K562 (cell line): ENCODE data around the gene MBD5. TPM values are rescaled to one million over a fixed set of nuclear protein-coding genes. Genes with fewer than 3 reads are reported as not detected.

Experiments
- ATAC-seq: fragments of 200-7000 bp; cut with Tn5 transposase; 3 replicates; pipeline ENCODE4 v1.9.1; 2020; ENCODE audit warnings: moderate library complexity
- BruUV-seq: library from RNA; stranded (reverse); fragments of 400-500 nt; replicated peaks from 2 replicates; lab custom pipeline; 2021; lab: Mats Ljungman, UMichigan
- CTCF ChIA-PET: fragments of 300-600 bp; formaldehyde crosslinking; extraction: SDS; loops from one replicate; lab custom pipeline; 2021; ENCODE audit warnings: low intra/inter-chr PET ratio; lab: Yijun Ruan, JAX
- POLR2A ChIA-PET: fragments of 300-600, 350-650 bp; sonication (Branson Sonifier 250); formaldehyde crosslinking; extraction: SDS; loops from one replicate; lab custom pipeline; 2021; ENCODE audit warnings: antibody characterized with exemption, inconsistent platforms; lab: Yijun Ruan, JAX
- DNase-seq, 4 experiments: peaks; one replicate each; pipeline versions ENCODE4 v3.0.0 to v3.0.0-alpha.2; 2011 to 2018; ENCODE audit warnings: low spot score in 3 of 4, mixed read lengths in 3 of 4; ENCODE audit errors: extremely low read depth in 1 of 4
- FAIRE-seq: peaks from 2 replicates; lab custom pipeline; 2011; peaks lifted over from hg19 to GRCh38; lab: Jason Lieb, UNC
- H2AFZ ChIP-seq: 2 replicates; pipeline ENCODE4 v1.6.0; 2011; ENCODE audit warnings: low read depth, low read length, control low read depth, inconsistent platforms
- H3K27ac ChIP-seq: fragments of 200-600 bp; 3 replicates; pipeline ENCODE4 v1.8.0; 2011; ENCODE audit warnings: low read depth, mild to moderate bottlenecking, control low read depth, inconsistent platforms, low read length, moderate library complexity, mixed read lengths; ENCODE audit errors: extremely low read depth
- H3K27me3 ChIP-seq, 2 experiments: fragments of 300-600 bp in 1 of 2; 2 replicates in 1 of 2; 3 replicates in 1 of 2; pipeline versions ENCODE4 v1.6.0 to v1.8.0; 2011; ENCODE audit warnings: inconsistent platforms in 2 of 2, low read length in 2 of 2, mild to moderate bottlenecking in 1 of 2, mixed read lengths in 1 of 2, moderate library complexity in 1 of 2; ENCODE audit not compliant: control insufficient read depth in 2 of 2, insufficient read depth in 2 of 2
- H3K36me3 ChIP-seq: fragments of 300-600 bp; 3 replicates; pipeline ENCODE4 v1.8.0; 2011; ENCODE audit warnings: mild to moderate bottlenecking, low read length, inconsistent platforms; ENCODE audit not compliant: control insufficient read depth, insufficient read depth
- H3K4me1 ChIP-seq, 2 experiments: fragments of 200-600 bp in 1 of 2; replicated peaks in 1 of 2; 2 replicates in 1 of 2; 3 replicates in 1 of 2; pipeline versions ENCODE4 v1.5.1 to v1.8.0; 2011; ENCODE audit warnings: inconsistent platforms in 2 of 2, low read length in 2 of 2, mild to moderate bottlenecking in 1 of 2, mixed read lengths in 1 of 2, moderate library complexity in 1 of 2; ENCODE audit not compliant: control insufficient read depth in 2 of 2, insufficient read depth in 2 of 2
- H3K4me2 ChIP-seq: 2 replicates; pipeline ENCODE4 v1.6.1; 2011; ENCODE audit warnings: low read length, control low read depth, inconsistent platforms, mixed read lengths; ENCODE audit not compliant: insufficient read depth
- H3K4me3 ChIP-seq: fragments of 200-600 bp; sonication (generic), shearing (Covaris generic); 2 replicates; pipeline ENCODE4 v1.5.1; 2016; ENCODE audit warnings: control low read depth, inconsistent platforms
- H3K79me2 ChIP-seq: fragments of 200-600 bp; 3 replicates; pipeline ENCODE4 v1.8.0; 2011; ENCODE audit warnings: low read length, inconsistent platforms; ENCODE audit not compliant: control insufficient read depth, insufficient read depth
- H3K9ac ChIP-seq, 2 experiments: 2 replicates each; pipeline versions ENCODE4 v1.6.0 to v1.6.1; 2011; ENCODE audit warnings: low read depth in 2 of 2, low read length in 2 of 2, control low read depth in 1 of 2, inconsistent platforms in 1 of 2, mild to moderate bottlenecking in 1 of 2, mixed read lengths in 1 of 2; ENCODE audit not compliant: insufficient read depth in 1 of 2
- H3K9me1 ChIP-seq: one replicate; pipeline ENCODE4 v1.6.0; 2011; ENCODE audit warnings: inconsistent platforms, mild to moderate bottlenecking, low read length, moderate library complexity; ENCODE audit not compliant: control insufficient read depth, insufficient read depth
- H3K9me3 ChIP-seq: replicated peaks from 2 replicates; pipeline ENCODE4 v1.5.1; 2011; ENCODE audit warnings: low read depth, low read length, inconsistent platforms; ENCODE audit not compliant: control insufficient read depth, insufficient read depth
- H4K20me1 ChIP-seq: replicated peaks from 2 replicates; pipeline ENCODE4 v1.6.1; 2011; ENCODE audit warnings: low read length, inconsistent platforms, mixed read lengths; ENCODE audit not compliant: control insufficient read depth, insufficient read depth
- BRD4 ChIP-seq: fragments of 200-600 bp; sonication (generic); IDR thresholded peaks from 2 replicates; pipeline ENCODE4 v1.6.1; 2017; ENCODE audit warnings: inconsistent platforms
- EP300 ChIP-seq: IDR thresholded peaks from 2 replicates; pipeline ENCODE4 v1.6.1; 2012; ENCODE audit warnings: low read length, improper control_type of control experiment
- KLF16 ChIP-seq: IDR thresholded peaks from 2 replicates; pipeline ENCODE4 v1.6.1; 2016; ENCODE audit warnings: antibody characterized with exemption
- SRSF7 ChIP-seq: fragments of 200-400 bp; formaldehyde crosslinking; optimal IDR thresholded peaks from 2 replicates; pipeline ENCODE3; 2017; ENCODE audit warnings: mild to moderate bottlenecking, low read depth, low read length
- TARDBP ChIP-seq: fragments of 450-650 bp; IDR thresholded peaks from 2 replicates; pipeline ENCODE4 v1.6.1; 2016
- WHSC1 ChIP-seq: IDR thresholded peaks from one replicate; pipeline ENCODE4 v1.6.1; 2012; ENCODE audit warnings: low read length, control low read depth, inconsistent platforms
- ZFP1 ChIP-seq: fragments of 450-650 bp; formaldehyde crosslinking; IDR thresholded peaks from 2 replicates; pipeline ENCODE4 v1.4.0; 2020; ENCODE audit warnings: mild to moderate bottlenecking, mixed read lengths
- WGBS: fragments of 100-300 bp; shearing (Covaris generic); methylation state at CpG from one replicate; pipeline ENCODE4 v1.1.6; 2016; ENCODE audit warnings: low coverage, mixed read lengths; ENCODE audit not compliant: insufficient coverage; ENCODE audit errors: missing lambda C conversion rate; 5-methylcytosine and 5-hydroxymethylcytosine counted together
- in situ Hi-C: fragments of 300-500 bp; cut with MboI; formaldehyde crosslinking; loops from 4 replicates; pipeline ENCODE4 v1.15.0; 2018; ENCODE audit warnings: inconsistent platforms, mixed read lengths
- intact Hi-C: fragments of 100-400 bp; cut with micrococcal nuclease; formaldehyde crosslinking; loops from 2 replicates; pipeline ENCODE4 v1.14.2; 2022
- polyA plus RNA-seq, 8 experiments: library from polyadenylated mRNA; depleted of rRNA in 4 of 8; stranded (reverse) in 5 of 8; unstranded in 3 of 8; fragments of >200 nt; fragmentation: Nextera tagmentation in 2 of 8; fragmentation: Illumina TruSeq in 1 of 8; extraction: Ambion mirVana in 2 of 8; extraction: Trizol in 1 of 8; gene quantifications; 2 replicates each; pipeline versions ENCODE4 v1.2.1 to v1.2.3, GENCODE V29; 2011 to 2014; ENCODE audit warnings: inconsistent platforms in 1 of 8, missing spikeins in 1 of 8
- total RNA-seq, 7 experiments: library from RNA; depleted of rRNA in 6 of 7; stranded (reverse); fragments of >200 nt in 6 of 7; fragmentation: Illumina TruSeq in 2 of 7; extraction: Trizol in 2 of 7; gene quantifications; 2 replicates each; pipeline versions ENCODE4 v1.2.1 to v1.2.3, GENCODE V29; 2011 to 2021; ENCODE audit warnings: low replicate concordance in 1 of 7
- TF ChIP-seq, protein P1 (sequence below): fragments of 150-350 bp; IDR thresholded peaks from 2 replicates; pipeline ENCODE4 v1.6.1; 2014; ENCODE audit warnings: low read depth, mild to moderate bottlenecking, low read length, borderline replicate concordance

The MBD5 gene
- total and polyA plus RNA-seq, 9 of the 15 experiments (the other 6 are each of a cell fraction or from before 2014, with no cell fraction given), result 3.4 to 14.5 (median 9.0) TPM

DNA sequence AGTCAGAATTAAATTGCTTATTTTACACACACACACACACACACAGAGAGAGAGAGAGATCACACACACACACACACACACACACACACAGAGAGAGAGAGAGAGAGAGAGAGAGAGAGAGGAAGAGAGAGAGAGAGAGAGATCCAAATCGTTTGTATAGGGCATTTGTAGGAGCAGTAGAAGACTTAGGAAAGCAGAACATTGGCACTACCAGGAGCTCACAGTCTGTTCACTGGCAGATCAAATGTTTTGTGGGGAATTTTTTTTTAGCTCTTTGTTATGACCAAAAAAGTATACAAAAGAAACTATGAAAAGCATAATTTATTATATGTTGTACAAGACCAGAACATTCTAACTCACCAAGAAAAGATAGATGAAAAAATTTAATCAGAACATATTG lies 81.8 kb downstream of the MBD5 start:
- FAIRE-seq (no peak), DNase-seq (no peak), ATAC-seq (no peak)
- H3K27ac ChIP-seq, result no peak overlapping the region
- H3K4me2 ChIP-seq, result no peak overlapping the region
- in situ Hi-C loops, result no loop called here
- H3K9me3 ChIP-seq, result no peaks in the 10 kb centered on the region
- no peaks in the 10 kb centered on the region for H3K79me2 ChIP-seq
- H3K36me3 ChIP-seq, result no peaks in the 10 kb centered on the region
- H3K4me3 ChIP-seq, result no peak overlapping the region
- no CpG with 5 or more reads among the region's 1 CpG for WGBS
- H2AFZ ChIP-seq, result no peak overlapping the region
- H3K9me1 ChIP-seq, result no peaks in the 10 kb centered on the region
- TF ChIP-seq TARDBP (no peak), ZFP1 (CRISPR knock-in tag) (no peak), EP300 (no peak), SRSF7 (no peak), KLF16 (no peak), WHSC1 (no peak), BRD4 (no peak)
- TF ChIP-seq, protein P1, sequence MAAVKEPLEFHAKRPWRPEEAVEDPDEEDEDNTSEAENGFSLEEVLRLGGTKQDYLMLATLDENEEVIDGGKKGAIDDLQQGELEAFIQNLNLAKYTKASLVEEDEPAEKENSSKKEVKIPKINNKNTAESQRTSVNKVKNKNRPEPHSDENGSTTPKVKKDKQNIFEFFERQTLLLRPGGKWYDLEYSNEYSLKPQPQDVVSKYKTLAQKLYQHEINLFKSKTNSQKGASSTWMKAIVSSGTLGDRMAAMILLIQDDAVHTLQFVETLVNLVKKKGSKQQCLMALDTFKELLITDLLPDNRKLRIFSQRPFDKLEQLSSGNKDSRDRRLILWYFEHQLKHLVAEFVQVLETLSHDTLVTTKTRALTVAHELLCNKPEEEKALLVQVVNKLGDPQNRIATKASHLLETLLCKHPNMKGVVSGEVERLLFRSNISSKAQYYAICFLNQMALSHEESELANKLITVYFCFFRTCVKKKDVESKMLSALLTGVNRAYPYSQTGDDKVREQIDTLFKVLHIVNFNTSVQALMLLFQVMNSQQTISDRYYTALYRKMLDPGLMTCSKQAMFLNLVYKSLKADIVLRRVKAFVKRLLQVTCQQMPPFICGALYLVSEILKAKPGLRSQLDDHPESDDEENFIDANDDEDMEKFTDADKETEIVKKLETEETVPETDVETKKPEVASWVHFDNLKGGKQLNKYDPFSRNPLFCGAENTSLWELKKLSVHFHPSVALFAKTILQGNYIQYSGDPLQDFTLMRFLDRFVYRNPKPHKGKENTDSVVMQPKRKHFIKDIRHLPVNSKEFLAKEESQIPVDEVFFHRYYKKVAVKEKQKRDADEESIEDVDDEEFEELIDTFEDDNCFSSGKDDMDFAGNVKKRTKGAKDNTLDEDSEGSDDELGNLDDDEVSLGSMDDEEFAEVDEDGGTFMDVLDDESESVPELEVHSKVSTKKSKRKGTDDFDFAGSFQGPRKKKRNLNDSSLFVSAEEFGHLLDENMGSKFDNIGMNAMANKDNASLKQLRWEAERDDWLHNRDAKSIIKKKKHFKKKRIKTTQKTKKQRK, result no peak
- no peaks in the 10 kb centered on the region for H3K4me1 ChIP-seq
- H4K20me1 ChIP-seq, result no peaks in the 10 kb centered on the region
- ChIA-PET CTCF (no interaction called here), POLR2A (interaction anchor here (0.7 kb wide), 1 partner anchor 177 kb away, joined by 3 read pairs; no protein-coding TSS in a partner anchor)
- intact Hi-C loops, result no loop called here
- H3K27me3 ChIP-seq, result no peaks in the 10 kb centered on the region
- H3K9ac ChIP-seq, result no peak overlapping the region
- BruUV-seq, result no TSS peak
